Kidney capillary endothelial cell (primary cell): ENCODE measurements around the gene SMAD3.

Experiments used
- DNase-seq: peaks from one replicate; pipeline ENCODE4 v3.0.0-alpha.2; 2018; ENCODE audit warnings: low spot score

SMAD3 gene

GRCh38 chr15:67199881-67200763 is 134.7 kb downstream of the SMAD3 start:
- no peak for DNase-seq

- DNase-seq = no peak
Measured at GRCh38 chr15:67201136-67201535, 135.7 kb downstream of the SMAD3 start.

- no peak for DNase-seq
Measured at GRCh38 chr15:67202091-67202490, 136.7 kb downstream of the SMAD3 start.

- DNase-seq = no peak
Measured at GRCh38 chr15:67202991-67203390, 137.6 kb downstream of the SMAD3 start.

- DNase-seq = no peak
Measured at GRCh38 chr15:67207555-67208207, 142.3 kb downstream of the SMAD3 start.

GRCh38 chr15:67208396-67208795 is 143.0 kb downstream of the SMAD3 start:
- DNase-seq = no peak

GRCh38 chr15:67210555-67211168 is 145.3 kb downstream of the SMAD3 start:
- no peak for DNase-seq

- no peak for DNase-seq
Measured at GRCh38 chr15:67212684-67213367, 147.4 kb downstream of the SMAD3 start.

- no peak for DNase-seq
Measured at GRCh38 chr15:67215102-67215501, 149.7 kb downstream of the SMAD3 start.

GRCh38 chr15:67216859-67217258 is 151.5 kb downstream of the SMAD3 start:
- no peak for DNase-seq

GRCh38 chr15:67218428-67218827 is 153.0 kb downstream of the SMAD3 start:
- DNase-seq = no peak

GRCh38 chr15:67219288-67219687 is 153.9 kb downstream of the SMAD3 start:
- no peak for DNase-seq

GRCh38 chr15:67224889-67225288 is 159.5 kb downstream of the SMAD3 start:
- DNase-seq = no peak

GRCh38 chr15:67225336-67225735 is 159.9 kb downstream of the SMAD3 start:
- DNase-seq = no peak

GRCh38 chr15:67227431-67227830 is 162.0 kb downstream of the SMAD3 start:
- no peak for DNase-seq

GRCh38 chr15:67227846-67228245 is 162.4 kb downstream of the SMAD3 start:
- DNase-seq = no peak

- DNase-seq = no peak
Measured at GRCh38 chr15:67228286-67228685, 162.9 kb downstream of the SMAD3 start.

- DNase-seq = no peak
Measured at GRCh38 chr15:67230504-67230903, 165.1 kb downstream of the SMAD3 start.

GRCh38 chr15:67232591-67232990 is 167.2 kb downstream of the SMAD3 start:
- DNase-seq = no peak

- DNase-seq = no peak
Measured at GRCh38 chr15:67240235-67241131, 175.1 kb downstream of the SMAD3 start.

- no peak for DNase-seq
Measured at GRCh38 chr15:67241132-67241855, 175.9 kb downstream of the SMAD3 start.
